GM19239 (cell line): Measurements from ENCODE around the gene SPATA6L.

ENCODE experiments used
- DNase-seq: peaks from one replicate; pipeline ENCODE4 v3.0.0; 2011; ENCODE audit warnings: low spot score; ENCODE audit not compliant: insufficient read length
- FAIRE-seq: peaks from 2 replicates; lab custom pipeline; 2011; peaks lifted over from hg19 to GRCh38; lab: Jason Lieb, UNC

The SPATA6L gene

DNA sequence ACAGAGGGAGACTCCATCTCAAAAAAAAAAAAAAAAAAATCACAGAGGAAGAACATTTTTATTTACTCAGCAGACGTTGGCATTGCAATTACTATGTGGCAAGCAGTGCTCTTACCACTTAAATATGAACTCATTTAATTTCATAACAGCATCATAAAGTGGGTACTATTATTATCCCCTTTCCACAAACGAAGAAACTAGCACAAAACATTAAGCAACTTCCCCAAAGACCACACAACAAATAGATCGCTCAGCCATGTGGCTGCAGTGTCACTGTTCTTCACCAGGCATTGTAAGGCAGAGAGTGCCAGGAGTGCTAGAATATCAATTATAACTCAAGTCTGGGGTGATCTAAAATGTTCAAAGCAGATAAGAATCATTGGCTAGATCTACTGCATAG is 74.0 kb downstream of the SPATA6L start:
- DNase-seq (no peak), FAIRE-seq (no peak)

DNA sequence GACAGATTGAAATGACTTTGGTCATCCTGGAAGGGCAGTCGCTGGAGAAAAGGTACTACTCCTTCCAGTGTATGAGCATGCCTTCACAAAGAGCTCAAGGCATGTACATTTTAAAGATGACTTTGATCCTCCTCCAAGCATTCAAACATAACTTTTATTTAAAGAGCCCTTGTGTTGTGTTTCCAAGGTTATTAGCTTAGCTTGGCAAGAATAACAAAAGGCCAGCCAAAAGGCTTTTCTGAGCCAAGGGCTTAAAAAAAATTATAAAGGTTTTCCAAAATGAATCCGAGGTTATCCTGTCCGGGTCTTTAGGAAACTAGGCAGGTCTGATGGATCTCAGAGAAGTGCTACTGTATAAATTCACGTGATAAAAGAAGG is 75.2 kb downstream of the SPATA6L start:
- FAIRE-seq (no peak), DNase-seq (no peak)

DNA sequence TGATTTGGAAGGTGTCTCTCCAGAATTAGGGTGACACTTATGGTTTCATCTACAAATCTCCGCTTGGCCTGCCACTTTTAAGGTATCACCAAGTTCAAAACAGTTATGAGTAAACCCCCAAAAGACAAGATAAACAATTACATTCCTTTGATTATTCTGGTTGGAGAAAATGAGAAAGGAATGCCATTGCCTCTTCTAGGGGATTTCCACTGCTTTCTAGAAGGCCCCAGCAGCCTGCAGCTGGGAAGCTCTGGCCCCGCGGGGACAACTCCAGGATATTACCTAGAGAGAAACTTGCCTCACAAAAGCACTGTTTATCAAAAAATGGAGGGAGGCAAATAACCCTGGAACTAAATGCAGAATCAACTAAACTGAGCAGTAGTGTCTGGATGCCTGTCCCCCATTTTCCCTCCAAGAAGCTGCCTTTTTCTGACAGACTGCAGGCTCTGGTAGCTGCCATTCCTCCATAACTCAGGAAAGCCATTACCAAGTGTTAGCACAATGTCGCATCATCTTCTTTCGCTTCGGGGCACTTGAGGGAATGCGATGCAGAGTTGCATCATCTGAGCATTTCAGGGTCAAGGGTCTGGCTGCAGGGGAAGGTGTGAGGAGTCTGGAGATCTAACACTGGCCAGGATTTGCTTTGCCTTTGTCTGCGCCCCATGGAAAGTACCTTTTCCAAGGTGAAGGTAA is 75.7 kb downstream of the SPATA6L start:
- DNase-seq = no peak
- no peak for FAIRE-seq

DNA sequence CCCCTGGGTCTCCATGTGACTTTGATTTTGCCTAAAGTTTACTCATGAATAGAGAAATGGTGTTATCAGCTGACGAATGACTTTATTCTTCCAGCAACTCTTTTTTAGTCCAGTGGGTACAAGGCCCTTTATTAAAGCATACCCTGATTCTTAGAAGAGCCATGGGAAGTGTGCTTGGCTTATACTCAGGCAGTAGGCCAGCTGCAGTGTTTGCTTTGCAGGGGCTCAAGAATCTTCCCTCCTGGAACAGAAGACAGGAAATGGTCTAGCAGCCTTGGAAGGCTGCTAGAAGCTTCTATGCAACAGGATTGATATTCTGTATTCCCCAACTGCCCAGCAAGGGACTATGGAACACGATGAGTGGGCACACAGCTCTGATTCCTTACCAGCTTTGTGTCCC is 77.6 kb downstream of the SPATA6L start:
- FAIRE-seq (no peak), DNase-seq (no peak)

DNA sequence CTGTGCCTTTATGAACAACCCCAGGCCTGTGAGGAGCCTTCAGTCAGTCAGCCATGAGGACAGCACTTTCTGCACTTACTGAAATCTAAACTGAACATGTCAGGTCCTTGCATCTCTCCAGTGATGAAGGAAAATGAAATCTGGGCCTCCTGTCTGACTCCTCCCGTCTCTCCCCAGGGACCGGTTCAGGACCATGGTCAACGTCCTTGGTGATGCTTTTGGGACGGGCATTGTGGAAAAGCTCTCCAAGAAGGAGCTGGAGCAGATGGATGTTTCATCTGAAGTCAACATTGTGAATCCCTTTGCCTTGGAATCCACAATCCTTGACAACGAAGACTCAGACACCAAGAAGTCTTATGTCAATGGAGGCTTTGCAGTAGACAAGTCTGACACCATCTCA is 81.1 kb downstream of the SPATA6L start:
- DNase-seq = no peak
- no peak for FAIRE-seq

DNA sequence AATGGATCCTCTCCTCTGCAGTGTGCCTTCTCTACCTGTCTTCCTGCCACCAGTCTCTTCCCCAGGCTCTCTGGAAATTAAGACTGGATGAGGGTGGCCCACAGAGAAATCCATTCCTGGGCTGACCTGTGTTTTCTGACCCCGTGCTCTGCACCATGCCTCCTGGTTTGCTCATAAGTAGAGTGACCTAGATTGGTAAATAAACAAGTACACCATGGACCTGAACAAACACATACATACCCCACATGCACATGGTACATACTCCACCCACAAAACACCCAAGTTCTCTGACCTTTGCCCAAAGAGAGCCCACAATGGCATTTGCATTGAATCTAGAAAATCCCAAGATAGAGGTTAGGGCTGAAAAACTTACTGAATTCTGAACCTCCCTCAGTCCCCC is 81.6 kb downstream of the SPATA6L start:
- no peak for FAIRE-seq

DNA sequence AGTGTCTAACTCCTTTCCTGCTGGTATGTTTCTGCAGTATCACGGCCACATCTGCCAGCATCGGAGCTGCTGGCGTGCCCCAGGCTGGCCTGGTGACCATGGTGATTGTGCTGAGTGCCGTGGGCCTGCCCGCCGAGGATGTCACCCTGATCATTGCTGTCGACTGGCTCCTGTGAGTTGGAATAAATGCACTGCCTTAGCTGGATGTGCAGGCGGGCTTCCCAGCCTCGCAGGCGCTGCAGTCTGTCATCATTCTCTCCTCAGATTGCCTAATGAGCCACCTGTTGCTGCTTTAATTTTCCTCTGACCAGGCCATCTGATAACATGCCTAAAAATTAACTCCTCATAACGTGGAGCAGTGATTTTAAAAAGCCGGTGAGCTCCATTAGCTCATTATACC is 83.3 kb downstream of the SPATA6L start:
- DNase-seq (no peak), FAIRE-seq (no peak)

More for the DNA sequence above, 81.6 kb downstream of the SPATA6L start:
- no peak for DNase-seq

DNA sequence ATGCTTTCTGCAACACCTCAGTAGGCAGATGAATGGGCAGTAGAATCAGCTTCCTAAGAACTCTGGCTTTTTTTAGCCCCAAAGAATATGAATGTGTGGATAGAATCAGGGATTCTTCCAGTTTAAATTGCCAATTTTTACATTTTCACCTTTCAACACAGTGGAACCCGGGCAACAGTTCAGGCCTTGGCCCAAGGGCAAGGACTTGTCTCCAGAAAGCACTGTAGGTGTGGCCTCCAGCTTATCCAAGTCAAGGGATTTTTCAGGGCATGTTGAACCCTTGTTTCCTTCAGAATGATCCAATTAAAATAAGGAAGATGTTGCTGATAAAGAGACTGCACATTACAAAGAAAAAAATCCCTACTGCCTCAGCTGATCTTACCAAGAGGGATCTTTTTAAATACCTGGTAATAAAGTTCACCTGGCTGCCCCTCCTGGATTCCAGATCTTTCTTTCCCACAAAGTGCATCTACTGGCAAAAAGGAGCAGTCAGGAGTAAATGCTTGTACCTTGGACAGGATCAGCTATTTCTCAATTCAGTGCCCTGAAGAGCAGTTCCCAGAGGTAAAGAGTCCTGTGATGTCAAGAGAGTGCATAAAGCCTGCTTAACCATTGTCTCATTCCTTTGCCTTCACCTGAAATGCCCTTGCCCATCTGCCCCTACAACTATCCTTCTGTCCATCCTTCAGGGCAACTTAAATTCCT is 84.3 kb downstream of the SPATA6L start:
- FAIRE-seq (no peak), DNase-seq (no peak)

DNA sequence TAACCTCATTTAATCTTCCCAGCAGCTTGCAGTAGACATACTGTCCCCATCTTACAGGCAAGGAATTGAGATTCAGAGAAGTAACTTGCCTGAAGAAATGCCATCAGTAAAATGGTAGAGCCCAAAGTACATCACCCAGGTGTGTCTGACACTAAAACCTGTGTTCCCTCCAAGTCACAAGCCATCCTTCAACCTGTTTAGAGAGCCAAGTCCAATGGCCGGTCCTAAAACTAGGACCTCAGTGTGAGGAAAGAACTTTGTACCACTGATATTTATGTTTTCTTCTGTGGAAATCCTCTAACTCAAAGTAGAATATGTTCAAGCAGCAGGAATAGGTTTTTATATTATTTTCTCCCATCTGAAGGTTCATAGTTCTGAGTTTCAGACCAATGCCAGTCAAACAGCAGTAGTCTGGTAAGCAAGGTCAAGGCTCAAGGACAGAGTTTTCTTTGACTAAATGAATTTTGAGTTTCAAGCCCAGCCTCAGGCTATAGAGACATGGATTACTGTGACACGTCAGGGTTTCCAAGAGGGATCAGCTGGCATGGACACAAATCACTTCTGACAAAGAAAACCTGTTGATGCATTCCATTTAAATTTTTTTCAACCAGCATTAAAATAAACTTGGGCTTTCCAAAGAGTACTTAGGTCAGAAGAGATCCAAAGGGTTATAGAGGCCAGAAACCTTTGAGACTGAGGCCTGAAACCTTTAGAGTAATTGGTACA is 85.1 kb downstream of the SPATA6L start:
- no peak for DNase-seq
- FAIRE-seq = no peak

DNA sequence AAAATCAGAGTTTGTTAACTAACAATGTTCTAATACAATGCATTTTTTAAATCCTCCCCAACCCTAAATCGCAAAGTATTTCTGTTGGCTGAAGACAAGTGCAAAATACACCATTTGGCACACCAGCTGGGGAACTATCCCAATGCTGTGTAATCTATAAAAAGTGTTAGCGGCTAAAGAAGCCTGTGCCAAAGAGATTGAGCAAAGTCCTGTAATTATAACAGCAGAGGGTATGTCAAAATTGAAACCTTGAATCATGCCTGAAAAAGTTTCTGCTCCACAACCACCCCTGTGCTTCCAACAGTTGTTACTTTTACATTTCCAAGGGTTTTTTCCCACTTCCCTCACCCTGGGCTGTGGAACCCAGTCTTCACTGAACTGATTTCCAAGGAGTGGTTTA is 87.3 kb downstream of the SPATA6L start:
- DNase-seq = no peak
- FAIRE-seq = no peak

DNA sequence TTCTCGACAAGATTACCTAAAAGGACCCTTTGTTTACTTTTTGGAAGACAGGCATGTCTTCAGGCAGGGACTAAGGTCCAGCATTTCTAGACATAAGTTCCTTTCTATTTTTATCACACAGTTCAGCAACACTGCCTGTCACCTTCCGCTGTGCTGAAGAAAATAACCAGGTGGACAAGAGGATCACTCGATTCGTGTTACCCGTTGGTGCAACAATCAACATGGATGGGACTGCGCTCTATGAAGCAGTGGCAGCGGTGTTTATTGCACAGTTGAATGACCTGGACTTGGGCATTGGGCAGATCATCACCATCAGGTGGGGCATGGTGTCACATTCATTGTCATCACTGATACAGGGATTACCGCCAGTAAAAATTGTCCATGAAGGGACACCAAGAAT is 89.8 kb downstream of the SPATA6L start:
- no peak for FAIRE-seq

DNA sequence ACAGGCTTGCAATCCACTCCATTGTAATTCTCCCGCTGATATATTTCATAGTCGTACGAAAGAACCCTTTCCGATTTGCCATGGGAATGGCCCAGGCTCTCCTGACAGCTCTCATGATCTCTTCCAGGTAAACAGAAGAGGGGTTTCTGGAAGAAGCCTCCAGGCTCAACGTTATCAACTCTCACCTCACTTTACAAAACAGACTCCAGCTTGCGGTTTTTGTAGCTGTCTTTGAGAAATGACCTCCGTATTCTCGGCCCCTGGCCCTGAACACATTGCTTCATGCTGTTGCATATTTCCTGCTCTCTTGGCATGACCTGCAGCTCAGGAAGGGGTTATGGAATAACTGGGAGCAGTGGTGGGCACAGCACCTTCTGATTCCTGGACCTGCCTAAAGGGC is 90.3 kb downstream of the SPATA6L start:
- no peak for DNase-seq
- FAIRE-seq = no peak

More for the DNA sequence above, 89.8 kb downstream of the SPATA6L start:
- no peak for DNase-seq

DNA sequence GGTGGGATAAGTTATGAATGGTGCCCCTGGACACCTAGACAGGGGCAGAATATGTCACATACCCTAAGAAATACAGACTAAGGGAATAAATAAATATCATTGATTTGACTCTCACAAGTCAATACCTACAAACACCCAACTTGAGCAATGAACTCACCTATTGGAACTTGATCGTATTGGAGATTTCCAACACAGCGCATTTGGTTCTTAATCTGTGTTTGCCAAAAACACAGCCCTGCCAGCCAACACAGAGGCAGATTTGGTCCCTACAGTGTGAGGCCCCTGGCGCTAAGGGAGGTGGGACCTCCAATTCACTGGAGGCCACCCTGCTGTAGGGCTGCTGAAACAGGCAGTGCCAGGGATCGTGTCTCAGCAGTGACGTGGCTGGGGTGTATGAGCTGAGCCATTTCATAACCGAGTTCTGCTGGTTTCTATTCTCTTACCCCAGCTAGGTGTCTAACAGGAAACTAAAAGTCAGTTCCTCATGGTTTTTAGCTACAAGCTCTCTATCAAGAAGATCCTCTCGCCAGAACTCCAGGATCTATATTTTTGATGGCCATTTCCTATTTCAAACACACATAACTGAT is 91.5 kb downstream of the SPATA6L start:
- DNase-seq (no peak), FAIRE-seq (no peak)

DNA sequence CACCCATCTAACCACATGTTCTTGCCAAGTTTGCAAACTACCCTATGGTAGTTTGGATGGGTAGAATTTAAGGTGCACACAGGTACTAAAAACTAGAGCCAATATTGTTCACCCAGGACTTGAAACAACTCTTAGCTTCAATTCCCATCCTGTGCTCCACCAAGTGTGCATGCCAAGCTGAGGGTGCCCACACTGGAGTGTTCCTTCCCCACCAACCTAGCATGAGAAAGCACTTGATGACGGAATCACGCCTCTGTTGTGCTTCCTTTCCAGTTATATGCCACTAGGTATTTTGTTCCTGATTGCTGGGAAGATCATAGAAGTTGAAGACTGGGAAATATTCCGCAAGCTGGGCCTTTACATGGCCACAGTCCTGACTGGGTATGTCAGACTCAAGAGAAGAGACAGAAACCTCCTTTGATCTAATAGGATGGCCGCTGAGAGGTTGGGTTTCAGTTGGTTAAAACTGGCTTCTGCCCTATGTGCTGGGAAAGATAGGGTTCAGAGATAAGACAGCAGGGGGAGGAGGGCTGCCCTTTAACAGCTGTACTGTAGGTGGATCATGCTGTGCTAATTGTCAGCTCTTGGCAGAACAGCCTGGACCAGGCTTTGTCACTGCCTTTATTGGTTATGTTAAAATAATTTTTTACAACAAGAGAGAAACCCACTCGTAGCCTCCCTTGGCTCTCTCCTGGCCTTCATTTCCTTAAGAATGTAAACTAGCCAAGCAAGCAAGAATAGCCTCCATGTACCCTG is 92.5 kb downstream of the SPATA6L start:
- no peak for FAIRE-seq
- no peak for DNase-seq

DNA sequence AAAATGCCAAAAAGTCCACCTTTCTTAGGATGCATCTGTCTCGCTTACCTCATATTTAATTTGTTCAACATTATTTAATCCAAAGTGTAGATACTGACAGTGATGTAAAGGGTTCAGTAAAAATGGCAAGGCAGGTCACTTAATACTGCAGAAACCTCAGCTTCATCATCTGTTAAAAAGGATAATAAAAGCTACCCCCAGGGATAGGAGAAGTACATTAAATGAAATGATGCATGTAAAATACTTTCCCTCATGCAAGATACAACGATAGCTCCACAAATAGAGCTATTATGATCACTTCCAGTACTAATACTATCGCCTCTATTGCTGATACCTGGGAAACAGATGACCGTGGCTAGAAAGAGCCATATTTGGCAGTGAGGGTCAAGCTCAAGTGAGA is 93.1 kb downstream of the SPATA6L start:
- FAIRE-seq (no peak), DNase-seq (no peak)

DNA sequence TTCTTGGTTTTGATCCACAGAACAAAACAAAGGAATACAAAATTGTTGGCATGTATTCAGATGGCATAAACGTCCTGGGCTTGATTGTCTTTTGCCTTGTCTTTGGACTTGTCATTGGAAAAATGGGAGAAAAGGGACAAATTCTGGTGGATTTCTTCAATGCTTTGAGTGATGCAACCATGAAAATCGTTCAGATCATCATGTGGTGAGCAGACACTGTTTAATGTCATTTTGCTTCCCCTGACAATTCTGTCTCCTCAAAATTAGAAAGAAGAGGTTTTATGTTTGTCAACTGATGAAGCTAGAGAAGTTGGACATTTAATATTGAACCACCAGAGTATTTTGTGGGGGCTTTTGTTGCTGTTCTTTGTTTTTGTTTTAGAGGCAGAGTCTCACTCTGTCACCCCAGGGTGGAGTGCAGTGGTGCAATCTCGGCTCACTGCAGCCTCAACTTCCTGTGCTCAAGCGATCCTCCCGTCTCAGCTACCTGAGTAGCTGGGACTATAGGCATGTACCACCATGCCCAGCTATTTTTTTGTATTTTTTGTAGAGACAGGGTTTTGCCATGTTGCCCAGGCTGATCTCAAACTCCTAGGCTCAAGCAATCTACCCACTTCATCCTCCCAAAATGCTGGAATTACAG is 94.0 kb downstream of the SPATA6L start:
- FAIRE-seq = no peak
- DNase-seq = no peak

DNA sequence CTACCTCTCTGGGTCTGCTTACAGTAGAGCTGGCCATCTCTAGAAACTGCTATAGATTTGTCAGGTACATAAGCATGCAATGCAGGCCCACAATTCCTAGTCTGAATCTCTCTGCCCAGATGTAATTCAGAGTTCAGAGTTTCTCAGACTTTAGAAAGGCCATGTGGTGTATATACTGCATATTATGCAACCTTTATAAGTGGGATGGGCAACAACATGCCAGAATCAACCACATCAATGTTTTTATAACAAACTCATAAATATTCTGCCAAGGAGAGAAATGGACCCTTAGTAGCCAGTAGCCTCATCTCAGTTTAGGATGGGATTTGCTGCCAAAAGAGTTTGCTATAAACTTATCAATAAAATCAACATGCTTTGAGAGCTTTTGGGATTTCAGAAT is 97.2 kb downstream of the SPATA6L start:
- DNase-seq = no peak
- no peak for FAIRE-seq

DNA sequence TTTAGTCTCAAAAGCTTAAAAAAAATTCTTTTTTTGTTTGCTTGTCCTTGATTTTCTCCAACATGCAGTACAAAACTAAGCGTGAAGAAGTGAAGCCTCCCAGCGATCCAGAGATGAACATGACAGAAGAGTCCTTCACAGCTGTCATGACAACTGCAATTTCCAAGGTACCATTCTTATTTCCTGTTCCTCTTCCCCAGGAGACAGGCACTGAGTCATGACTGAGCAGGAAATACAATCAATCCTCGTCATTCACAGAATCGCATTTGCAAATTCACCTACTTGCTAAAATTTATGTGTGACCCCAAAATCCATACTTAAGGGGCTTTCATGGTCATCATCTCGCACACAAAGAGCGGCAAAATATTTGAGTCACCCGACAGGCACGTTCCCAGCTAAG is 98.7 kb downstream of the SPATA6L start:
- FAIRE-seq (no peak), DNase-seq (no peak)

DNA sequence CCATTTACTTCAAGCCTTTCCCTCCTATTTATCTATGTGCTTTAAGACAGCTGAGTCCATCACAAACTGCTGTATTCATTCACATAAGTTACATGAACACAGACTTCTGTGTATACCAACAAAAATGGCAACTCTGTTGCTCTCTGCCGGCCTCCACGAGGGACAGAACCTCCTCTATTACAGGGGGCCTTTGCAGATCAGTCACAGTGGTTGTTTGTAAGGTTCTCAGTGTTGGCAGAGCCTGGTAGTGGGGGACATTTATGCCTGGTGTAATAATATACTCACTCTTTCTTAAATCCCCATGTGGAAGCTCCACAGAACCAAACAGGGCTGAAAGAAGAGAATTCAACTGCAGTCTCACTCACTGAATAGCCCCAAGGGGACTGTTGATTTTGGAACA is 99.5 kb downstream of the SPATA6L start:
- FAIRE-seq (no peak), DNase-seq (no peak)

DNA sequence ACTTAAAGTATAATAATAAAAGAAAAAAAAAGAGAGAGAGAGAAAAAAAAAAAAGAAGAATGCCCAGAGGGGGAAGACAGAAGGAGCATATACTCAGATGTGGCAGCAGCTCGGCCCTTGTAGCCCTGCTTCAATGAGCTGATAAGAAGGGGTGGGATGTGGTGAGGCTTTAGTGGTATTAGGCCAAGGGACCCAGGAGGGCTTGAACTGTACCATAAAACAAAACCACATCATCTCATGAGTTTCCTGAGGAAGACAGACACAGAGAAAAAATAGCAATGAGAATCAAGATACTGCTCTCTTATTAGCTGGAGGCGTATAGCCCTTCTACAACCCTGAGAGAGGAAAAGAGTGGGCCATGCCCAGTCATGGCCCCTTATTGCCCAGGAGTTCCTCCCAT is 103.2 kb downstream of the SPATA6L start:
- no peak for DNase-seq

More for the DNA sequence above, 103.2 kb downstream of the SPATA6L start:
- no peak for FAIRE-seq
